BLaER1 treated with 17β-estradiol and CSF1 and Interleukin-3, amounts not matched to agents 10 nM and 100 nM (cell line): ENCODE data around the gene EPC2.

Experiments
- H3K27ac ChIP-seq, 11 experiments: shearing (Covaris generic); formaldehyde crosslinking; 2 replicates each; pipeline ENCODE4 v1.8.1; 2022
- H3K27me3 ChIP-seq, 11 experiments: shearing (Covaris generic); formaldehyde crosslinking; 2 replicates each; pipeline ENCODE4 v1.8.1; 2022
- H3K36me3 ChIP-seq, 11 experiments: shearing (Covaris generic); formaldehyde crosslinking; 2 replicates each; pipeline ENCODE4 v1.8.1; 2022
- H3K4me1 ChIP-seq, 10 experiments: shearing (Covaris generic); formaldehyde crosslinking; 2 replicates each; pipeline ENCODE4 v1.8.1; 2022
- H3K4me2 ChIP-seq, 11 experiments: shearing (Covaris generic); formaldehyde crosslinking; 2 replicates each; pipeline ENCODE4 v1.8.1; 2022
- H3K4me3 ChIP-seq, 10 experiments: shearing (Covaris generic); formaldehyde crosslinking; 2 replicates each; pipeline ENCODE4 v1.8.1; 2022
- H3K9ac ChIP-seq, 11 experiments: shearing (Covaris generic); formaldehyde crosslinking; 2 replicates each; pipeline ENCODE4 v1.8.1; 2022
- H3K9me3 ChIP-seq, 11 experiments: shearing (Covaris generic); formaldehyde crosslinking; replicated peaks in 1 of 11; 2 replicates each; pipeline ENCODE4 v1.8.1; 2022
- H4K20me1 ChIP-seq, 11 experiments: shearing (Covaris generic); formaldehyde crosslinking; 2 replicates each; pipeline ENCODE4 v1.8.1; 2022
- Cebpa-rat ChIP-seq, 11 experiments: shearing (Covaris generic); IDR thresholded peaks; 2 replicates each; pipeline ENCODE4 v1.8.1; 2022

The EPC2 gene

GRCh38 chr2:148730085-148730484 is 85.5 kb downstream of the EPC2 start:
- H3K27me3 ChIP-seq = no peaks in the 10 kb centered on the region
- H4K20me1 ChIP-seq = peaks cover 57 to 98% (median 81%) of the 10 kb centered on the region in 11 experiments
- no peak for TF ChIP-seq Cebpa-rat (IDR thresholded peaks at IDR 0.05)
- H3K9ac ChIP-seq = no peak overlapping the region
- H3K4me2 ChIP-seq = no peak overlapping the region
- peaks cover 15 to 34% (median 24%) of the 10 kb centered on the region in 11 experiments for H3K9me3 ChIP-seq
- no peak overlapping the region for H3K4me3 ChIP-seq
- no peak overlapping the region for H3K27ac ChIP-seq
- peaks cover 0 to 12% (median 4%) of the 10 kb centered on the region in 10 experiments; a peak in 8 of 20 replicates for H3K4me1 ChIP-seq
- H3K36me3 ChIP-seq = peaks cover 8 to 46% (median 20%) of the 10 kb centered on the region in 11 experiments; a peak in 19 of 22 replicates

DNA sequence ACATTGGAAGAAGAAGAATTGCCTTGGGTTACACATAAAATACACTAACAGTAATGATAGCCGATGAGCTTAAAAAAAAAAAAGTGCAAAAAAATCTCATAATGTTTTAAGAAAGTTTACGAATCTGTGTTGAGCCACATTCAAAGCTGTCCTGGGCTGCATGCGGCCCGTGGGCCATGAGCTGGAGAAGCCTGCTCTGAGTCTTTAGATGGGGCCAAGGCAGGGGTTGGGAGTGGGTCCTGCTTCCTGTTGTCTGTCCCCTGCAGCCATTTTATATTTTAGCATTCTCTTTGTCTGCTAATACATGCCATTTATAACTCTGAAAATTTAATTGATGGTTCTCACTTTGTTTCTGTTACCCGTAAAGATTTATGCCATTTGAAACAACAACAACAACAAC is 93.2 kb downstream of the EPC2 start:
- Histone ChIP-seq H3K4me2 (no peak overlapping the region), H3K27ac (no peak overlapping the region), H4K20me1 (peaks cover 34 to 98% (median 75%) of the 10 kb centered on the region in 11 experiments; a peak in 20 of 22 replicates), H3K27me3 (no peaks in the 10 kb centered on the region), H3K36me3 (peaks cover 0 to 27% (median 6%) of the 10 kb centered on the region in 11 experiments; a peak in 15 of 22 replicates), H3K4me3 (no peak overlapping the region), H3K4me1 (peaks cover 0 to 6% (median 0%) of the 10 kb centered on the region in 10 experiments; a peak in 2 of 20 replicates), H3K9me3 (peaks cover 0 to 8% (median 5%) of the 10 kb centered on the region in 11 experiments; a peak in 3 of 22 replicates), H3K9ac (no peak overlapping the region)
- no peak for TF ChIP-seq Cebpa-rat (IDR thresholded peaks at IDR 0.05)

DNA sequence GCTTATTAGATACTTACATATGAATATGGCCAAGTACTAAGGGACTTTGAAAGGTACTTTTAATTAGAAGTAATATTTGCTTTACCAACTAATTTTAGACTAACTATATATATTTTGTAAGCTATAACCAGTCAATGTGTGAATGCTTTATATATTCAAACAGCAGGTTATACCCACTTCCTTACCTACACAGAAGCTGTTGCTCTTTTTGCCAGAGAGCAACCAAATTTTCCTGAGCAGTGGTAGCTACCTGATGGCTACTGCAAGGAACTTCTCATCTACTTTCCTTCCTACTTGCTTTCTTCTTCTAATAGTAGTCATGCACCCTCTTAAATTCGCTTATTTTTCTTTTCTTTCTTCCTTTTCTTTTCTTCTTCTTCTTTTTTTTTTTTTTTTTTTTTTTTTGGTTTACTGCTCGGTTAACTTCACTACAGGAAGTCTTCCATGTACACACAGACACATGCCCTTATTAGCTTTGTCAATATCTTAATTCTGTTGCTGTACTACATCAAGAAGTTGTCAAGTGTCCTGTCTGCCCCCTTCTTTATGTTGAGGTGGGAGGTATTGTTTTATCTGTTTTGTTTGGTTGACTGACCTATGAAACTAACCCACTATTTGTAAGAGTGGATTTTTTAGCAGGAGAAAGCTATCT is 95.0 kb downstream of the EPC2 start:
- H3K4me3 ChIP-seq = no peak overlapping the region

DNA sequence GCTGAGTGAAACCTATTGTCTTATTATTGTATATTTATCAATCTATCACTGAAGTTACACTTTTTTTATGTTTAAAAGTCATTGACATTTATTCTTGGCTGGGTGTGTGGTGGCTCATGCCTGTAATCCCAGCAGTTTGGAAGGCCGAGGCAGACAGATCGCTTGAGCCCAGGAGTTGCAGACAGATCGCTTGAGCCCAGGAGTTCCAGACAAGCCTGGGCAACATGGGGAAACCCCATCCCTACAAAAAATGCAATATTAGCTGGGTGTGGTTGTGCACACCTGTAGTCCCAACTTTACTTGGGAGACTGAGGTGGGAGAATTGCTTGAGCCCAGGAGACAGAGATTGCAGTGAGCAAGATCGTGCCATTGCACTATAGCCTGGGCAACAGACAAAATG is 97.8 kb downstream of the EPC2 start:
- peaks cover 0 to 35% (median 24%) of the 10 kb centered on the region in 11 experiments; a peak in 13 of 22 replicates for H3K36me3 ChIP-seq
- H4K20me1 ChIP-seq = peaks cover 27 to 88% (median 54%) of the 10 kb centered on the region in 11 experiments; a peak in 20 of 22 replicates
- no peak for TF ChIP-seq Cebpa-rat (IDR thresholded peaks at IDR 0.05)
- no peak overlapping the region for H3K4me3 ChIP-seq
- H3K4me2 ChIP-seq = no peak overlapping the region
- H3K4me1 ChIP-seq = peaks cover 0 to 6% (median 0%) of the 10 kb centered on the region in 10 experiments; a peak in 2 of 20 replicates
- no peaks in the 10 kb centered on the region for H3K9me3 ChIP-seq
- H3K27me3 ChIP-seq = no peaks in the 10 kb centered on the region
- no peak overlapping the region for H3K27ac ChIP-seq
- H3K9ac ChIP-seq = no peak overlapping the region

More for the DNA sequence above, 95.0 kb downstream of the EPC2 start:
- H3K4me1 ChIP-seq = peaks cover 0 to 6% (median 0%) of the 10 kb centered on the region in 10 experiments; a peak in 2 of 20 replicates
- no peaks in the 10 kb centered on the region for H3K27me3 ChIP-seq
- no peak overlapping the region for H3K4me2 ChIP-seq
- no peak overlapping the region for H3K27ac ChIP-seq
- H3K9ac ChIP-seq = no peak overlapping the region
- TF ChIP-seq Cebpa-rat (IDR thresholded peaks at IDR 0.05) = no peak
- H4K20me1 ChIP-seq = peaks cover 29 to 95% (median 65%) of the 10 kb centered on the region in 11 experiments; a peak in 20 of 22 replicates
- H3K9me3 ChIP-seq = no peaks in the 10 kb centered on the region
- peaks cover 0 to 23% (median 9%) of the 10 kb centered on the region in 11 experiments; a peak in 11 of 22 replicates for H3K36me3 ChIP-seq

- Histone ChIP-seq H3K4me2 (no peak overlapping the region), H4K20me1 (peaks cover 2 to 74% (median 34%) of the 10 kb centered on the region in 11 experiments; a peak in 19 of 22 replicates), H3K9ac (no peak overlapping the region), H3K4me3 (no peak overlapping the region), H3K9me3 (no peaks in the 10 kb centered on the region), H3K36me3 (peaks cover 0 to 50% (median 27%) of the 10 kb centered on the region in 11 experiments; a peak in 15 of 22 replicates), H3K4me1 (0 out of 20 replicates have a peak, but pooled peaks cover 0 to 4% (median 0%) of the 10 kb centered on the region in 10 experiments), H3K27me3 (no peaks in the 10 kb centered on the region), H3K27ac (no peak overlapping the region)
- no peak for TF ChIP-seq Cebpa-rat (IDR thresholded peaks at IDR 0.05)
Observed at GRCh38 chr2:148745151-148745851, 100.8 kb downstream of the EPC2 start.

DNA sequence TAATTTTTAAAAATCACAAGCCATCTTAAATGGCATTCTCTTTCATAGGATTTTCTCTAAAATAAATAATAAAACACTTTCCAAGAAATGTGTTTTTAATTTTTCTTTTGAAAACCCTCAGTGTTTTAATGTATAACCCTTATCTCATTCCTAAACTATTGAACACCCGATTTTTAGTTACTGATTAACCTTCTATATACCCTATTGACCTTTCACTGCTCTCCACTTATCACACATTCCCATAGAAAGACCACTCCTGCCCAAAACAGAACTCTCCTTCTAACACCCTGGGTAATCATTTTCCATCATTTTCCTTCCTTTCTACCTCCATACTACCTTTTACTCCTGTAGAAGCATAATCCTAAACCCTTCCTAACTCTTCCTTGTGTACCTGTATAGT is 102.4 kb downstream of the EPC2 start:
- Histone ChIP-seq H3K4me3 (no peak overlapping the region), H3K4me1 (0 out of 20 replicates have a peak, but pooled peaks cover 0 to 4% (median 0%) of the 10 kb centered on the region in 10 experiments), H3K9ac (no peak overlapping the region), H3K27me3 (no peaks in the 10 kb centered on the region; a peak in 1 of 22 replicates), H3K36me3 (peaks cover 2 to 56% (median 30%) of the 10 kb centered on the region in 11 experiments; a peak in 17 of 22 replicates), H3K27ac (no peak overlapping the region), H3K9me3 (no peaks in the 10 kb centered on the region), H3K4me2 (no peak overlapping the region), H4K20me1 (peaks cover 0 to 57% (median 23%) of the 10 kb centered on the region in 11 experiments; a peak in 16 of 22 replicates)
- TF ChIP-seq Cebpa-rat (IDR thresholded peaks at IDR 0.05) = no peak

DNA sequence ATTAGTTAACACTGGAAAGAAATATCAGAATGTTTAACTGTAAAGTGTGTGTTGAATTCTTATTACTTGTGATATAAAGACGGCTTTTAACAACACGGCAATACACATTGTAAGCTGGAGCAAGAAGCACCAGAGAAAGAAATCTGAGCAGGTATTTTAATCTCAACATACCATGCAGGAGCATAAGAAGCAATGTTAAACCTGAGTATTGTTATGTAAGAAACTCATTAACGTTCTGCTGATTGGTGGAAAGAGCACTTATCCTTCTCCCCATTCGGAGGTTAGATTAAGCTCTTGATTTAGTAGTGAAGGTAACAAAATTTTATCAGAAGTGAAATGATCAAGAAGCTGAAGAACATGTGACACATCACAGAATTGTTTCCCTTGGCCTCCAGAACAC is 107.4 kb downstream of the EPC2 start:
- H3K9ac ChIP-seq = no peak overlapping the region
- no peak overlapping the region for H3K27ac ChIP-seq
- H4K20me1 ChIP-seq = peaks cover 0 to 36% (median 17%) of the 10 kb centered on the region in 11 experiments; a peak in 8 of 22 replicates
- no peak for TF ChIP-seq Cebpa-rat (IDR thresholded peaks at IDR 0.05)
- no peaks in the 10 kb centered on the region; a peak in 1 of 22 replicates for H3K27me3 ChIP-seq
- H3K4me2 ChIP-seq = no peak overlapping the region
- H3K9me3 ChIP-seq = no peaks in the 10 kb centered on the region
- H3K4me3 ChIP-seq = no peak overlapping the region
- H3K4me1 ChIP-seq = no peaks in the 10 kb centered on the region
- peaks cover 22 to 82% (median 57%) of the 10 kb centered on the region in 11 experiments for H3K36me3 ChIP-seq

- Histone ChIP-seq H3K4me3 (no peak overlapping the region), H3K4me1 (no peaks in the 10 kb centered on the region), H4K20me1 (peaks cover 0 to 42% (median 12%) of the 10 kb centered on the region in 11 experiments; a peak in 8 of 22 replicates), H3K36me3 (peaks cover 31 to 79% (median 57%) of the 10 kb centered on the region in 11 experiments), H3K4me2 (no peak overlapping the region), H3K9me3 (no peaks in the 10 kb centered on the region), H3K9ac (no peak overlapping the region), H3K27ac (no peak overlapping the region), H3K27me3 (no peaks in the 10 kb centered on the region; a peak in 1 of 22 replicates)
- TF ChIP-seq Cebpa-rat (IDR thresholded peaks at IDR 0.05) = no peak
Observed at GRCh38 chr2:148752977-148753376, 108.4 kb downstream of the EPC2 start.

DNA sequence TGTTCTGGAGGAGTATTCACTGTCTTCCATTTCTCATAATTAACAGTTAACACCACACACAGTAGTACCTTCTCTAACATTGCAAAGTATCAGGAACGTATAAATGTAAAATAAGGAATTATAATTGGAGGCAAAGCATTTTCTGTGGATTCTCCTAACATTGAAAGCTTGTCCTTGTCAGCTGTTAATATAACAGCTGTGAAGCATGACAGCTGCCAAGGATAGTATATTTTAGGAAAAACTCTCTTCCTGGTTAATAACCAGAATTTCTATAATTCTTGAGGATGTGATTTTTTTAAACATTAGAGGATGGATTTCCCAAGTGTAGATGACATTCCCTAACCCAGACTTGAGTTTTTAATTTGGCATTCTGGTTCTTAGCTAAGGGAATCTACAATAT is 110.3 kb downstream of the EPC2 start:
- Histone ChIP-seq H3K9ac (no peak overlapping the region), H3K4me1 (no peaks in the 10 kb centered on the region), H4K20me1 (peaks cover 0 to 35% (median 8%) of the 10 kb centered on the region in 11 experiments; a peak in 7 of 22 replicates), H3K4me3 (no peak overlapping the region), H3K9me3 (no peaks in the 10 kb centered on the region), H3K27me3 (no peaks in the 10 kb centered on the region; a peak in 1 of 22 replicates), H3K4me2 (no peak overlapping the region), H3K36me3 (peaks cover 25 to 73% (median 55%) of the 10 kb centered on the region in 11 experiments), H3K27ac (no peak overlapping the region)
- TF ChIP-seq Cebpa-rat (IDR thresholded peaks at IDR 0.05) = no peak
